Activated T-cell treated with anti-CD3 and anti-CD28 coated beads, Interleukin-2, amount 50 U/mL, for 1 hour (primary cell): ENCODE measurements around the gene TMEM117.
"Not testable (repeated sequence)": the region's sequence is repeated elsewhere in the genome, so short reads cannot be mapped to it uniquely, and the experiment has no call there.

Experiments
- DNase-seq: peaks from one replicate; pipeline ENCODE4 v3.0.0-alpha.2; 2020

TMEM117 gene

DNA sequence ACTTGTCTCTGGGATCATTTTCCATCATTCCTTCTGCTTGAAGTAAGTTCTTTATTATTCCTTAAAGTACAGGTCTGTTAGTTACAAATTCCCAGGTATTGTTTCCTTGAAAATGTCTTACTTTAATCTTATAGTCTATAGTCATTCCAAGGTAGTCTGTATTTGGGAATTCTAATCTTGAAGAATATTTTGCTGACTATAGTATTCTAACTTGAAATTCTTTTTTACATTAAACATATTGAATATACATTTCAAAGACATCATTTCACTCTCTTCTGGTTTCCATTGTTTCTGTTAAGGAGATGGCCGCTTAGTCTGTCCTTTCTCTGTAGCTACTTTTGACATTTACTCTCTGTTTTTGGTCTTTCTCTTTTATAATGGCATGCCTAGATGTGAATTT is 399.8 kb downstream of the TMEM117 start:
- DNase-seq, result no peak

DNA sequence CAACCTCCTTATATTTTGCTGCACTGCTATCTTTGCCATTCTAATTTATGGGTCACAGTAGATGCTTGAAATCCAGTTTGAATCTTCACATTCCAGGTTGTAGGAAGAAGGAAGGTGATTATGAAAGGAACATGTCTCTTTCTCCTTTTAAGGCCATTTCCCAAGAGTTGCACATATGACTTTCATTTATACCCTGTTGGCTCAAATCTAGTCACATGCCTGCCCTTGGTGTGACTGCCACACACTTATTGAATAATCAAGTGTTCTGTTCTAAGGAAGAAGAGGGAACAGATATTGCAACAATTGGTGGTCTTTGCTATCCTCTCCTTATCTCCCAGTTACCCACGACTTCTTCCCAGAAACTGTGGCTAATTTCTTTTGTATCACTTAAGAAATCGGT is 404.3 kb downstream of the TMEM117 start:
- no peak for DNase-seq

DNA sequence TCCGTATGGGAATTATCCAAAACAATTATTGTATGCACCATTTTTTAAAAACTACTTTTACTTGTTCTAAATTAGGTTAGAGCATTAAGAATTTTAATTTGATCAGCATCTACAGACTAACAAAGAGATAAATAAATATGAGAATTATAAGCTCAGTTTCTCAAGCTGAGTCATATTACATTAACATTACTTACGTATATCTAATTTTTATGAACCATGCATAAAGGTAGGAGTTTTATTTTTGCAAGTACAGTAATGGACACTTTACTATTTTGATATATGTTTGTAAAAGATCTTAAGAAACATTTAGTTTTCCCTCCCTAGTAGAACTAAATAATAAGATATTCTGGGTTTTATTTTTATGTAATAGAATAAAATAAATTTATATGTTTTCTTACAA is 410.1 kb downstream of the TMEM117 start:
- no peak for DNase-seq

DNA sequence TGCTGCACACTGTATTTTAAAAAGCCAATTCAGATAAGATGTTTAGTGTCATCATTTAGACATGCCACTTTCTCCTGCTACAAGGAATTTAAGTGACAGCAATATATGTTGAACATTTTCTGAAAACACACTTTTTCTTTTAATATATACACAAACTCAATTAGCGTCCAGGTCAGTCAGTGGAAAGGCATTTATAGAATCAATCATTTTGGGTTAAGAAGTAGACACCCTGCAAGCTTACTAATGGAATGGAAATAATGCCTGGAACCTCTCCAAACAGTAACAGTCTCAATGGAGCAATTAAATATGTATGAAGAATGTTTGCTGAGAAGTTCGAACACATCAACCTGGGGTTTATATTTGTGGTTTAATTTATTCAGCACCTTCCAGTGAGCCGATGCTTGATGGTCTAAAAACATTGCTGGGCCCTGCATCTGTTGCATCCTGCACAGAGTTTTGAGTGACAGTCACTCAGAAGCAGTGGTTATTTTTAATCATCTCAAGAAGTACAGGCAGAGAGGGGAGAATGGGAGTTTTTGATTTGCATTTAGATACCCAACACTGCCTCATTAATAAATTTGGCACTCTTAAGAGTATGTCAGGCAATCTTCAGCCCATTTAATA is 410.7 kb downstream of the TMEM117 start:
- no peak for DNase-seq

DNA sequence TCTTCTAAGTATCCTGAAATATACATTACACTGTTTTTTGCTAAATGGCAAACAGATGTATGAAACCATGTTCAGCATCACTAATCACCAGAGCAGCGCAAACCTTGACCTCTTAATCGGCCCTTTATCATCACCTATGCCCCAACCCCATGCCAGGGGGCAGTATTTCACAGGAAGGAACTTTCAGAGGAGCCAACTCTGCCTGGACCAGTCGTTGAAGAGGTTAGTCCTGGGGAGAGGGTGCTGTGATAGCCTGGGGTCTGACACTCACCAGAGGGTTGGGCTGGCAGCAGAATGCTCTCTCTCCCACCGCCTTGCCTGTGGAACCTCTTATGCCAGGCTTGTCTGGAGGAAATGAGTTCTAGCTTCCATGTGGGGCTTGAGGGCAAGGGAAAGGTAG is 411.7 kb downstream of the TMEM117 start:
- no peak for DNase-seq

DNA sequence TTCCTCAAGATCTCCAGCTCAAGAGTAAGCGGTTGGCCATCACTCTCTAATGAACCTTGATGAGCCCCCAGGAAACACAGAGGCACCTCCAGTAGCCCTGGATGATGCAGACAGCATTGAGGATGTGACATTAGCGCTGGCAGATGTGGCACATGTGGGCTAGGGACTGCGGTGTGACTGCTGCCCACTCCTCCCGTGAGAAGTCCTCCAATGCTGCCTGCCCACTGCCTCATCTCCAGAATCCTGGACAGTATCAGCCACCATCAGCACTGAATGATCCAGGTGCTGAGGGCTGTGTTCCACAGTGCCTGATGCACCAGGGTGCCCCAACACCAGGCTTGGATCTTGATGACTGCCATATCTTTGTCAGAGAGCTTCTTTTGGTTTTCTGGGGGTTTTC is 412.6 kb downstream of the TMEM117 start:
- no peak for DNase-seq

DNA sequence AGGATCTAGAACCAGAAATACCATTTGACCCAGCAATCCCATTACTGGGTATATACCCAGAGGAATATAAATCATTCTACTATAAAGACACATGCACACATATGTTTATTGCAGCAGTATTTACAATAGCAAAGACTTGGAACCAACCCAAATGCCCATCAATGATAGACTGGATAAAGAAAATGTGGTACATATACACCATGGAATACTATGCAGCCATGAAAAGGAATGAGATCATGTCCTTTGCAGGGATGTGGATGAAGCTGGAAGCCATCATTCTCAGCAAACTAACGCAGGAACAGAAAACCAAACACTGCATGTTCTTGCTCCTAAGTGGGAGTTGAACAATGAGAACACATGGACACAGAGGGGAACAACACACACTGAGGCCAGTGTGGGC is 414.6 kb downstream of the TMEM117 start:
- DNase-seq, result not testable (repeated sequence)

DNA sequence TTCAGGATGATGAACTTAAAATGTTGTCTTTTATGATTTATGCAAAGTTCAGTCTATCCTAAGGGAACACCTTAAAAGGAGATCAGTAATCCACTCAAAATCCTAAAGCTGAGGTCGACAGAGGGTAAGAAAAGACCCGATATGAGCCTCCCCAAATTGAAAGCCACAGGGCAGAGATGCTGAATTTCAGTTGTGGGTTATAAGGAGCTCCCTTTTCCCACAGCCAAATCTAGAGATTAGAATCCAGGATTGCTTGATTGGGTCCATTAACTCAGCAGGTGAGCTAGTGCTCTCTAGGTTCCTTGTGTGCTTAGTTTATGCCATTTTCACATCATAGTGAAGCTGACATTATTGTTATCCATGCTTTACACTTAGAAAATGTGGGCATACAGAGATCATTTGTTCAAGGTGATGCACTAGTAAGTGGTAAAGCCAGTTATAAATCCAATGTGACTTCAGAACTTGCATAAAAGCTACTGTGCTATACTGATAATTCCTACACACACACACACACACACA is 417.5 kb downstream of the TMEM117 start:
- no peak for DNase-seq

DNA sequence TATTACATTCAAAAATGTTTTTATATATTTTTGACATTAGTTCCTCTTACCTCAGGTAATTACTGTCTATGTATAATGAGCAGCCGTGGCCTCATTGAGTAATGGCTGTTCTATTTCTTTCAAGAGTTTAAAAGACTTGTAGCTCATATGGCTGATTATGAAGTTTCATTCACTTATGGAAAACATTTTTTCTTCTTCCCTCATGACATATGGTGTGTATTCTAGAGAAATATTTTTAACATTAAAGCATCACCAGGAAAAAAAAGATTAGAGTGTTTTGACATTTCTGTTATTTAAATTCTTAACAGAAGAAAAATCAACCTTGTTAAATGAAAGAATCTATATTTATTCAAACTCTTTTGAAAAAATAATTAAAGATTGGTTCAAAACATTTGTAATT is 422.4 kb downstream of the TMEM117 start:
- DNase-seq, result no peak

DNA sequence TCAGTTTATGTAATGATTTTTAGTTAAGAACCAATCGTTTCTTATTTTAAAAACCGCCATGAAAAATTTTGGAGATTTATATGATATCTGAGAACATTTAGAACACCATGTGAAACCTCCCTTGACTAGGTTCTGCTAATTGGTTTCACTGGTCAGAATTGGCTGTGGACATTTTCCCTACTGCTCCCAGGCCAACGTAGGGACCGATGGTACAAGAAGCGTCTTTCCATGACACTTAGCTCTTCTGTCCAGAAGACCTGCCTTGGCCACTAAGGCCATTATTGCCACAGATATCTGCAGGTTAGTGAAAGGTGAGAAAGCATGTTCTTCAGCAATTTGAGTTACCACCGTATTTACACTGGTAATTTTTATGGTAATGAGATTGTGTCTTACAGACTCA is 424.0 kb downstream of the TMEM117 start:
- DNase-seq, result no peak

DNA sequence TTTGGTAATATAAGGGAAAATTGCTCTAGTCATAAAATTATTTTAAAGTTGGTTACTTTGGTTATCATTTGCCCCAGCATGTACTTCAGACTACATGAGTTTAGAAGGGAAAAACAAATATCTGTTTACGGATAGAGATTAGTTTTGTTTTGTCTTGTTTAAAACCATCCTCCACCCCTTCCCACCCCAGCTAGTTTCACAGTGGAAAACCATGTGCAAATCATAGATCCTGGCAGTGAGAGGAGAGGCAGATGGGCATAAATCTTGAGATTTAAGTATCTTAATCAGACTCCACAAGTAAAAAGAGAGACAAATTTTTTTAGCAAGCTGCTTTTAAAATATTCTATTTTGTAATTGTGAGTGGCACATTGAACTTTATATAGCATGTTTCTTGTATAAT is 424.7 kb downstream of the TMEM117 start:
- no peak for DNase-seq

DNA sequence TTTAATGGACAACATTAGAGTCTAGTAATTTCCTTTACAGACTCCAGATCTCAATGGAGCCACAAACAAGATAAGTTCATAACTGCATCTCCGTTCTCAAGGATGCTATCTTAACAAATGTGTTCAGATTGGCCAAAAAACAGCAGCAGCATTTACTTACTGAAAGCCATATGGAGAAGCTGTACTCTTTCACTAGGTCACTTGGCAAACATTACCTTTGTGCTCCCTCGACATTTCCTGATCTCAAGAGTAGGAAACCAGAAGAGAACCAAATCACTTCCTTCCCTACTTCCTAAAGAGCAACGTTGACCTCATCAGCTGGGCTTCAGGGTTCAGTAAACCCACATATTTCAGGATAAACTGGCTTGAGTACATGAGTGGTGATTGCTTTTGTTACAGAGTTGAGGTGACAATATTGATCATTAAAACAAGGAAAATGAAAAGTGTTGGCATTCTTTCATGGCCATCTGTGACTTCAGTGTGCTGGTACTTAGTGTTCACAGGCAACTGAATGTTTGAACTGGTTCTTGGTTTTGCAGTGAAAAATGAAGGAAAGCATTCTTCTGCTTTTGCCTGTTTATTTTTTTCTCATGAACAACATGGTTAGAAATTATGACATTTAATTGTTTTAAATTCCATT is 449.6 kb downstream of the TMEM117 start:
- no peak for DNase-seq

DNA sequence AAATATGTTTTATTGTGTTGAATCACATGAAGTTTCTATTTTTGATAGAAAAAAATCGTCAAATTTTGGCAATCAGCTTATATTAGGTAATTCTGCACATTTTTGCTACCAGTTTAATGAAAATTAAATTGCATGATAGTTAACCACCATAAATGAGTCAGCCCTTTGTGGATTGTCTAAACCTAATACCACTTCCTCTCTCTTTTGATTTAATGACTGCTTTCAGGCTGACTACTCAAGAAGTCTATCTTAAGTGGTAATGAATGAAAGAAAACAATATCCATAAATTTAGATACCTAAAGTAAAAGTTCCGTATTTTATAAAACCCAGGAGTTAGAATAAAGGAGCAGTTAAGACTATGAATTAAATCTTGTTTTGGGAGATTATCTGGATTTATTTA is 450.5 kb downstream of the TMEM117 start:
- DNase-seq, result no peak

DNA sequence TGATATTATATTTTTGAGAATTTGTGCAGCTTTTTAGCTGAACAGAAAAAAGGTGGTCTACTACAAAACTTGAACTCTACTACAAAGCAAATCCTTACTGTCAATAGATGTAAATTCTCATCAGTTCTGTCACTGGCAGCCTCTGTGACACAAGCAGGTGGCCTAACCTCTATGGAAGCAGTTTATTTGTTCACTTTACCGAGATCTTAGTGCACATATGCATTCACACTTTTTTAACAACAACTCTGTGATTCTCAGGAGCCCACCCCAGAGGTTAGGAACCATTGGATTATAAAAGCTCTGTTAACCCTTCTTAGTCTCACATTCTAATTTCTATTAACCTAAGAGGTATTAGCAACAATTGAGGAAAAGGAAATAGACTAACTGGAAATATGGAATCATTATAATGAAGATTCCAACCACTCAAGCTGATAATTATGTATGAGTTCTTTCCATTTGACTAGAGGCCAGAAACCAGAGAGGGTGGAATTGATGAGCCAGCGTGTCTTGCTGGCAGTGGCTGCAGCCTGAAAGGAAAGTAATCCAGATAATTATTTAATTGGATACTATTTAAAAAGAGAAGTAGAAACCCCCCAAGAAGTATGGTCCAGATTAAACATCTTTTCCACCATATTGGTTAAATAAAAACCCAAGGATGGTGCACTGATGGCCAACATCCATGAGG is 451.1 kb downstream of the TMEM117 start:
- DNase-seq, result no peak

DNA sequence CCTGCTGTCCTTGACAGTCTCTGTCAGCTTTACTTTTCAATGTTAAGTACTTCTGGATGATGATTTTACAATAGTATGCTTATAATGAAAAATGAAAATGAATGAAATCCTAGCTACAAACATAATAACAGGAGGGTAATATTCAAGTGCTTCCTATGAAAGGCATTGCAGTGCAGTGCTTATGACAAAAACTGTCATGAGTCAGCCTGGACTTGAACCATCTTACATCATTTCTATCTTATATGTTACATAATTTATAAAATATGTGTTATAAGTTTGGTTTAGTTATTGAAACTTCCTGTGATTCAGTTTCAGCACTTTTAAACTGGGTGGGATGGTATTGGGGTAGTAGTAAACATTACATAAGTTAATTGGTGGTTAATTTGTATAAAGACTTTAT is 451.7 kb downstream of the TMEM117 start:
- no peak for DNase-seq

DNA sequence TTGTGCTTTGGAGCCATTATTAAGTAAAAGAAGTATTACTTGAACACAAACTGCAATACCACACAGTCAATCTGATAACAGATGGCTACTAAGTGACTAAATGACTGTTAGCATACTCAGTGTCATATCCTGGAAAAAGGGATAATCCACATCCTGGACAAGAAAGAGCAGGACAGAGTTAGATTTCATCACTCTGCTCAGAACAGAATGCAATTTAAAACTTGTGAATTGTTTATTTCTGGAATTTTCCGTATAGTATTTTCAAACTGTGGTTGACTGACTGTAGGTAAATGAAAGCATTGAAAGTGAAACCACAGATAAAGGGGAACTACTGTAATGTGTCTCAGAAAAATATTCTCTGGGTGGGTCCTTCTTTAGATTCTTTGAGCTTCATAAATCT is 458.8 kb downstream of the TMEM117 start:
- DNase-seq, result no peak

DNA sequence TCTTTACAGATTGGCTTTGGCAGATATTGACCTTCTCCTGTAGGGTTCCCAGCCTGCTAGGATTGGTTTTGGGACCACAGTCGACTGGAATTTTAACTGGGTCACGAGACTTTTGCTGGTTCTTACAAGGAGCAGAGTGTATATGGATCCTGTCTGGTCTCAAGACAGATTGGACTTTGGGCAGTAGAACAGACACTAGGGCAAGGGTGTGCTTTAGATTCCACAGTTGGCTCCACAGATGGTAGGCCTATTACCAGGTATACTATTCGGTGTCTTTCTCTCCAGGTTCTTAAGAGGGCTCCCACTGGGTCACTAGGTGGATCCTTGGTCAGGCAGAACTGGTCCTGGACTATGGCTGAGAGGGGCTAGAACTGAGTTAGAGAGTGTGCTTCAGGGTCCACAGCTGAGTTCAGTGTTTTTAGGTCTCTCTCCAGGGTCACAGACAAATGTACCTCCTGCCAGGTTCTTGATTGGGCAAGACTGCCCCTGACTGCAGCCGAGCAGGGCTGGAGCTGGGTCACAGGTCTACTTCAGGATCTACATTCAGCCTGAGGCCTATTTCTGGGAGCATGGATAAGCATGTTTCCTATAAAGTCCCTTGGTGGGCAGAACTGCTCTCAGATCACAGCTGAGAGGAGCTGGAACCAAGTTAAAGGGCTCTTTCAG is 460.2 kb downstream of the TMEM117 start:
- no peak for DNase-seq

DNA sequence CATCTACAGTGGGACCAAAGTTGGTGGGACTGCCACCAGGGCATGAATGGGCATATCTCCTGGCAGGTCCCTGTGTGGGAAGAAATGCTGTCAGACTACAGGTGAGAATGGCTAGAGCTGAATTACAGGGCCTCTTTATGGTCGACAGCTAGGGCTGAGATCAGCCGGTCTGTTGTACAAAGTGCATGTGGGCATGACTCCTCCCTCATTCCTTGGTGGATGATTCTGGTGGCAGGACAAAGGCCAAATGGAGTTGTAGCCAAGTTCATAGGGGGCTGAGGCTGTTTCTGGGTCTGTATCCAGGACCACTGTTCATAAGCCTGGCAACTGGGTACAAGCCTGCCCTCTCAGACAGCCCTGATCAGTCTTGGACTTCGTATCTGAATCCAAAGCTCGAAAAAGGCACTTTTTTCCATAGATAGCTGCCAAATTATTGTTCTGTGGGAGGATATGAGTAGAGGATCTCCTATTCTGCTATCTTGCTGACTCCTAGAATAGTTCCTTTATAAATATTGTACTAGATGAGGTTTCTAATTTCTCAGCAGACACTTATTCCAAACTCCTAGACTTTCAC is 460.8 kb downstream of the TMEM117 start:
- DNase-seq, result no peak

DNA sequence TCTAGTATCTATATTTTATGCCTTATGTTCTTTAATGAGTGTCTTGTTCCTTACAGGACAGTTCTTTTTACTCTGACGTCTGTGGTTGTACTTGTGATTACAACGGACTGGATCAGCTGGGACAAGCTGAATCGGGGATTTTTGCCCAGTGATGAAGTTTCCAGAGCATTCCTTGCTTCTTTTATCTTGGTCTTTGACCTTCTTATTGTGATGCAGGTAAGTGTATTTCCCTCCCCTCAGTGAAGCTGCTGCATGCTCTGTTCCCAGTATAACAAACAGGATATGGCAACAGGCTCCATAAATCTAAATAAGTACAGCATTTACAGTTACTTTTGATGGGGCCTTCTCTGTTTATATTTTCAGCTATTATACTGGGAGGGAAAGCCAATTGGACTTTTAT is 463.6 kb downstream of the TMEM117 start:
- DNase-seq, result no peak

DNA sequence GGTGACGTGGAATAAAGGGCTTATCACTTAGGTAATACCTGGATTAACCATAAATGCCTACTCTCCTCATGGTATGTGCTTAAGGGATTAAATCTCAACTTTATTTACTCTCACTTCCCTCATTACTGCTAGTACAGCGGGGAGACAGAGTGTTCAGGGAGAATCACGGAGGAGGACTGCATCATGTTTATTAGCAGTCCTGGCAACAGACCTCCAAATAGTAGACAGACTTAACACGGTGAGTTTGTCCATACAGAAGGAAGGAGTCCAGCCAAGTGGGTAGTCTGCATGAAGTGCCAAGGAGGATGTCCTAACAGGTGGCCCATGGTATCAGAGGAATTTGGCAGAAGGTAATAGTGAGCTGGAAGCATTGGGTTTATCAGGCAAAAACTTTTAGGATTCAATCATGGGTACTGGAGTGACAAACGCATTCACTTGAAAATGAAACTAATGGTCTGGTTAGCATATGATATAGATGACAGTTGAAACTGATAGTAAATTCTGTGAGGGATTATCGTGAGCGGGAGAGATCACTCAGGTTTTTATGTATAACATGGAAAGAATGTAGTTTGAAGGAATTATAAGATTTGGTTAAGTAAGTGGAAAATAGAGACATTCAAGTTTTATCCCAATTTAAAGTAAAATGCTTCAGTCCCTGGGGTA is 471.8 kb downstream of the TMEM117 start:
- no peak for DNase-seq

DNA sequence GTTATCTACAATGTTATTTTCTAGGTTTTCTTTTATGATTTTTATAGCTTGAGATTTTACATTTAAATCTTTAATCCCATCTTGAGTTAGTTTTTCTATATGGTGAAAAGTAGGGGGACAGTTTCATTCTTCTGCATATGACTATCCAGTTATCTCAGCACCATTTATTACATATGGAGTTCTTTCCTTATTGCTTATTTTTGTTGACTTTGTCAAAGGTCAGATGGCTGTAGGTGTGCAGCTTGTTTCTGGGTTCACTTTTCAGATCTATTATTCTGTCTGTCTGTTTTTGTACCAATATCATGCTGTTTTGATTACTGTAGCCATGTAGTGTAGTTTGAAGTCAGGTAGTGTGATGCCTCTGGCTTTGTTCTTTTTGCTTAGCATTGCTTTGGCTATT is 477.3 kb downstream of the TMEM117 start:
- no peak for DNase-seq

DNA sequence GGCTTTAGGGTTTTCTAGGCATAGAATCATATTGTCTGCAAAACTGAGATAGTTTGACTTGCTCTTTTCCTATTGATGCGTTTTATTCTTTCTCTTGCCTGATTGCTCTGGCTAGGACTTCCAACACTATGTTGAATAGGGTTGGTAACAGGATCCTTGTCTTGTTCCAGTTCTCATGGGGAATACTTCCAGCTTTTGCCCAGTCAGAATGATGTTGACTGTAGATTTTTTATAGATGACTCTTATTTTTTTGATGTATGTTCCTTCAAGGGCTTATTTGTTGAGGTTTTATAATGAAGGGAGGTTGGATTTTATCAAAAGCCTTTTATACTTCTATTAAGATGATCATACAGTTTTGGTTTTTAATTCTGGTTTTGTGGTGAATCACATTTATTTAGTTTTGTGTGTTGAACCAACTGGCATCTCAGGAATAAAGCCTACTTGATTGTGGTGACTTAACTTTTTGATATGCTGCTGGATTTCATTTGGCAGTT is 478.2 kb downstream of the TMEM117 start:
- no peak for DNase-seq

DNA sequence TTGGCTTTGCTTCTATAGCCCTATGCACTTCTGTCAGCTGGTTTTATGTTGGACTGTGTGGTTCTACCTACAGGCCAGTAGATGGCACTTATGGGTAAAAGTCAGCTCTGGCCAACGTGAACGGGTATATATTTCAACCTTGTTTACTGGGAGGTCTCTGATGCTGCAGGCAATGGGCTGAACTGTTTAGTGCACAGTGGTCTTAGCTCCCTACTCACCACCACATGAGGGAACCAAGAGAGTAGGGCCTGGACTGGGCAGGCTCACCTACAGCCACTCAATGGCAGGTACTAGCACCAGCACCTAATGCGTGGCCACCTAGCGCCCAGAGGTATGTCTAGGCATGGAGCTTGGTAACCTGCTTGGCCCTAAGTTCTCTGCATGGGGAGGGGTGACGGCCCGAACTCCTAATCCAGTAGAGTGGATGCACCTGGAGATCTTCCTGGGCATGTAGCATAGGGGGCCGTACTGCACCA is 481.8 kb downstream of the TMEM117 start:
- DNase-seq, result no peak
